GM19324 (cell line): Measurements from ENCODE around the gene ARTN.

ENCODE experiments used
- ATAC-seq: cut with Tn5 transposase; IDR thresholded peaks from one replicate; pipeline ENCODE4 v1.9.1; 2021; ENCODE audit warnings: mild to moderate bottlenecking, moderate library complexity; ENCODE audit not compliant: unreplicated experiment, low FRiP score

Gene ARTN

DNA sequence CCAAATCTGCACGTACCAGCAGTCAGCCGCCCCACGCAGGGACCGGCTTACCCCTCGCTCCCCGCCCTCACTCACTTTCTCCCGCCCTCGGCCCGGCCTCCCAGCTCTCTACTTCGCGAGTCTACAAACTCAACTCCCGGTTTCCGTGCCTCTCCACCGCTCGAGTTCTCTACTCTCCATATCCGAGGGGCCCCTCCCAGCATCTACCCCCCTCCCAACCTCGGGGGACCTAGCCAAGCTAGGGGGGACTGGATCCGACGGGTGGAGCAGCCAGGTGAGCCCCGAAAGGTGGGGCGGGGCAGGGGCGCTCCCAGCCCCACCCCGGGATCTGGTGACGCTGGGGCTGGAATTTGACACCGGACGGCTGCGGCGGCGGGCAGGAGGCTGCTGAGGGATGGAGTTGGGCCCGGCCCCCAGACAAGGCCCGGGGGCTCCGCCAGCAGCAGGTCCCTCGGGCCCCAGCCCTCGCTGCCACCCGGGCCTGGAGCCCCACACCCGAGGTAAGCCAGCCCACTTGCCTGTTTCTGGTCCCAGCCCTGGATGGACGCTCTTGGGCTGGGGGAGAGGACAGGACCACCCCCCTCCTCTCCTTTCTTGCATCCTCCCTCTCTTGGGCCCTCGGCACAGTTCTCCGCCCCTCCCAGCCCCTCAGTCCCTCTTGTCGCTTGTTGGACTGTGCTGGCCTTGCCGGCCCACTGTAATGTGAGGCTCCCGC, at the start of gene ARTN:
Gene ARTN (plus strand): TSS at position 416 of the 715 bp plus-strand sequence. CDS start 1,856 bp downstream, outside the sequence.
- no peak for ATAC-seq

DNA sequence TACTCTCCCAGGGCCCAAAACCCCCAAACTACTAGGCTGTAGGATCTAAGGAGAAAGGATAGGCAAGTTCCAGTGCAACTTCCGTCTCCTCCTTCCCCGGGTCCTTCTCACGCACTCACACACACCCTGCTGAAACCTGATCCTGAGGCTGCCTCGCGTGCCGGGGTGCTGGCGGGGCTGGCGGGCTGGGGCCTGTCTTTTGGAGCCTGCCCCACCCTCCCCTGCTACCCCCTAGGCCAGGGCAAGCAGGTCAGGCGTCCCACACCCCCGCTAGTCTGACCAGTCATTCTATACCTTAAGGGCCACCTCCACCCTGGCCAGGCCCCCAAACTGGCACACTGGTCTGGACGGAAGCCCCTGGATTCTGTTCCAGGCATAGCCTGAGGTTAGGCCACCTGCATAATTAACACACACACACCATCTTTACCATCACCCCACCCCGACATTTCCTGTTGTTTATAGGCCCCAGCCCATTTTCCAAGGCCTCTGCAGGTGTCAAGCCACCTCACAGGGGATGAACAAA, 48.3 kb upstream of the ARTN start:
- ATAC-seq: no peak

DNA sequence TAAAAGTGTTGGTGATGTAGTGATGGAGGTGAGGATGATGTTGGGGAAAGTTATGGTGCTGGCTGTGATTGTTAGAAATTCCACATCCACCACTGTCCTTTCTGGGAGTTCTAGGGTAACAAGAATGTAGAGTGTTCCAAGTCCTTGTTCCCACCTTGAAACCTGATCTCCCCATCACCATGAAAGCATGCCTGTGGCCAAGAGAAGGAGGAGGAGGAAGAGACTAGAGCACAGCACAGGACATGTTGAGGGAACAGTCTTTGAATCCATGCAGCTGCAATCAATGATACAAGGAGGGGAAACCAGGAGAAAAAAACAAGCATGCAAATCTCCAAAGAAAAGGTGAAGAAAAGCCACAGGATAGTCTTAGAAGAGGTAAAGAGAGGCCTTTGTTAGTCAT, 45.9 kb upstream of the ARTN start:
- no peak for ATAC-seq

- no peak for ATAC-seq
These were observed 42.8 kb upstream of the ARTN start for GRCh38 chr1:43890815-43891214.

- no peak for ATAC-seq
These were observed 40.6 kb upstream of the ARTN start for GRCh38 chr1:43893006-43893405.

GRCh38 chr1:43898981-43899380, 34.6 kb upstream of the ARTN start:
- ATAC-seq: no peak

DNA sequence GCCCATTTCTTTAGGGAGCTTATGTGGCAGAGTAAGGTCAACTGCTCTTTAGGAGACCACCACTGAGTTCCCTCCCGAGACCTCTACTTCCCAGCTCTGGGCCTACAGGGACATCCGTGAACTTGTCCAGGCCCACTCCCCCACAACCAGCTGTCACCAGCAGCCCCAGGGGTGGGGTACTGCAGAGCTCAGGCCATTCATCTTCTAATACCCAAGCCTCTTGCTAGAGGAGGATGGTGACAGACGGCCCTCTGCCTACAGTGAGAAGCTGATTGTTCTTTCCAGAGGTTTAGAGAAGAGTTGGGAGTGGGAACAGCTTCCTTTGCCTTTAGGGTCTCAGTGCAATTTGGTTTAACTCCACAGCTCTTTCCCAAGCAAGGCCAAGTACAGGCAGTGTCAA, 33.2 kb upstream of the ARTN start:
- no peak for ATAC-seq

GRCh38 chr1:43901196-43901961, 32.2 kb upstream of the ARTN start:
- ATAC-seq: no peak

DNA sequence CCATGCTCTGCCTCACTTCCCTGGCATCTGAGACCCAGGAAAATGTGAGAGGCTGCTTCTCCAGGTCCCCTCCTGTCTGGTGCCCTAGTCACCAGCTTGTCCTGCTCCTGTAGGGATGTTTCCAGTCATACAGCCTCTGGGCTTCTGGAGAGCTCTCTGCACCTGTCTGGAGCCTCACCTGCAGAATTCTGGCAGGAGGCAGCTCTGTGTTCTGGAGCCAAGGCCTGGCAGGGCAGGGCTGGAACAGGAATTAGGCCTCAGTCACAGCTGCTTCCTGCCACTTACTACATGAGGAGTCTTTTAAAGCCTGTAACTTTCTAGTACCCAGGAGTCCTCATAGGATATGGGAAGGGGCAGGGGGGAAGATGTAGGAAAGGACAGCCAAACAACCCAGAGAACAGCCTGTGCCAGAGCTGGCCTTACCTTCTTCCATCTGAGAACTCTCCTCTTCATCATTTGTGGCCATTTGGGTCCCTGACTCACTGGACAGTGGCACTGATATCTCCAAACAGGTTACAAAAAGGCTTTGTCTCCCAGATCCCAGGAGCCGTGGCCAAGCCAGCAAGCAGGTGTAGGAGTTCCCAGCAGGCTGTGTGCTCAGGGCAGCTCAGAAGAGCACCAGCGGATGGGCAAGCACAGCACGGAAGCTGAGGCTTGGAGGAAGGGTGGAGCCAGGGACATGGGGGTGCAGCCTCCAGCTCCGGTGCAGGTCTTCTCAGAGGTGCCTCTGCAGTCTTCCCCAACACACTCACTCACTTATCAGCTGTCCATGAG, 31.4 kb upstream of the ARTN start:
- no peak for ATAC-seq

GRCh38 chr1:43904660-43905551, 28.7 kb upstream of the ARTN start:
- no peak for ATAC-seq

- no peak for ATAC-seq
These were observed 25.4 kb upstream of the ARTN start for GRCh38 chr1:43908226-43908625.

DNA sequence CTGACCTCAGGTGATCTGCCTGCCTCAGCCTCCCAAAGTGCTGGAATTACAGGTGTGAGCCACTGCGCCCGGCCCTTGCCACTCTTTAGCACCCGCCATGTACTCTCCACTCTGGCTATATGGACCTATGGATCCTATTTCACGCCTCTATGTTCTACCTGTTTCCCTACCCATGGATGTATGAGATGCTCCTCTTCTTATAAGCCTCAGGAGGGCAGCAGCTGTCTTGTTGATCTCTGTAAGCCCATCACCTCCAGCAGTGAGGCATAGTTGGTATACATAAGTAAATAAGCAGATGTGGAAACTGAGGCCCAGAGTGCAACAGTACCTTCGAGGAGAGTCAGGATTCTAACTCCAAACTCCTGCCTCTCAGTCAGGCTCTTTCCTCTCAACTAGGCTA, 24.7 kb upstream of the ARTN start:
- no peak for ATAC-seq

DNA sequence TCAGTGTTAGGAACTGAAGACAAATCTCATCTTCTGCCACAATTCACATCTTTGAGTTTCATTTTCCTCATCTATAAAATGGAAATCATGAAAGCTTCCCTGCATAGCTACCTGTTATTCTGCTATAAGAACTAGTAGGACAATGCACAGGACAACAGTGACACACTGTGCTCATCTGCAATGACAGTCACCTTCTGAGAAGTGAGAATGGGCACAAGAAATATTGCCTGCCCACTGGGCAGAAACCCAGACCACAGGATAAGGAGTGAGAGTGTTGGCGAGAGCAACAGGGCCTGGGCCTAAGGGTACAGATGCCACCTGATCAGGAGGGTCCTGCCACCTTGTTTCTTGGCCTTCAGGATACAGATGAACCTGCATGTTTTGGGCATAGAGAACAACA, 23.3 kb upstream of the ARTN start:
- no peak for ATAC-seq

DNA sequence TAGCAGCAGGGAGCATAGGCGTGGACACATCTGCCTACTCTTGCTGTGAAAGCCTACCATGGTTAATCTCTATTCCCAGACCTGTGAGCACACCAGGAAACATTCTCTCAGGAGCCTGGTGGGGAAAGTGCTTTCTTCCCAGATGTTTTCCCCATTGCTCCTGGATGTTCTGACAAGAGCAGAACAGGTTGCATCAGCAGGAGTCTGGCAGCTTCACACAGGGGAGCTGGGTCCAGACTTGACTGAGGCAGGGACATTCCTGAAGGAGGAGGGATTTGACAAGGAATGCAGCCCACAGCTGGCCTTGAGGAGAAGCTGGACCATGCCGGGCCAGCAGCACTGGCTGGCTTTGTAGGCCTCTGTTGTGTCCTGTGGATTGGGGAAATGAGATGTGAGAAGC, 21.0 kb upstream of the ARTN start:
- ATAC-seq: no peak

DNA sequence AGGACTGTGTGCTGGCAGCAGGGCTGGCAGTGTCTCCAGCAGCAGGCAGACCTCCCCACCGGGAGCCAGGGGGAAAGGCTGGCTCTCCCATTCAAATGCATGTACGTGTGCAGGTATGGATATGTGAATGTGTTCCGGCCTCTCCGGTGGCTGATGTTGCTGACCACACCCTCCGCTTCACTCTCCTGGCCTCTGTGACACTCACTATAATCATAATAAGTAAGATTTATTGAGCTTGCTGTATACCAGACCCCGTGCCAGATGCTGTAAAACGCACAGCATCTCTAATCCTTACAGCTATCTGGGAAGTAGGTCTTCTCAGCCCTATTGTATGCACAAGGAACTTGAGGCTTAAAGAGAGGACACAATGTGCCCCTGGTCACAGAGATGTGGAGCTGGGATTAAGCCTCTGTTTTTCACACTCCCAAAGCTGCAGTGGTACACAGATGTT, 20.5 kb upstream of the ARTN start:
- no peak for ATAC-seq

- ATAC-seq: no peak
These were observed 19.8 kb upstream of the ARTN start for GRCh38 chr1:43913666-43914360.

DNA sequence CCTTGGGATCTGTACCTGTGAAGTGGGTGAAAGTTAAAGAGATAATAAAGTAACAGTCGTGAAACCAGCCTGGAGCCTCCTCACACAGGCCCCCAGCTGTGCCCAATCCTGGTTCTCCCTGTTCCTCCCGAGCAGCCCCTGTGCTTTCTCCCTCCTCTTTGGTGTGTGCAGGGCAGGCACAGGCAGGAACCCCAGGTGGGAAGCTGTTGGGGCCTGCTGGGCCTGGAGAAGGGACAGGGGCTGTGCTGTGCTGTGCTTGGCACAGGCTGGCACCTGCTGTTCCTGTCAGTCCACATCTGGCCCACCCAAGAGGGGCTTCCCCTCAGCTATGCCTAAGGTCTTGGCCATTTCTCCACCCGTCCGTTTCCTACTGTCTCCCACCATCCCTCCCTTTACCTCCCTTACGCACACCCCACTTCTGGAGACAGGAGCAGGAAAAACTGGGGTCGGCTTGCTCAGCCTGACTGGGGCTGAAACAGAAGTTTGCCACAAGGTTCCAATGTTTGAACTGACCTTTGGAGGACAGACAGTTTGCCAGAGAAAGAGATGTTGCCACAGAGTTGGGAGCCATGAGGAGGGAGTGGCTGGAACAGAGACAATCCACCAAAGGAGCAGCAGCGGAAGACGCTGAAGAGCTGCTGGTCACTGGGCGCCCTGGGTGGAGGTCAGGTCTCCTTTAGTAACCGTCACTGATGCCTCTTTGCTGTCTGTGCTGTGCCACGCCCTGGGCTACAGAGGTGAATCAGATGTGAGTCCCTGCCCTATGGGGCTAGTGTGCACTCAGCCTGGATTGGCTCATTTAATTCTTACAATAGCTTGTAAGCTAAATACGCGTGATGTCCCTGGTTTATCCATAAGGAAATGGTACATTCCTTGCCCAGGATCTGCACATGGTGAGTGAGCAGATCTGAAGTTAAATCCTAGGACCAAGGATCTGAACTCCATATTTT, 18.8 kb upstream of the ARTN start:
- ATAC-seq: no peak

GRCh38 chr1:43919906-43920305, 13.7 kb upstream of the ARTN start:
- no peak for ATAC-seq
